ENCODE results near the gene COX6B2.

COX6B2 gene

DNA sequence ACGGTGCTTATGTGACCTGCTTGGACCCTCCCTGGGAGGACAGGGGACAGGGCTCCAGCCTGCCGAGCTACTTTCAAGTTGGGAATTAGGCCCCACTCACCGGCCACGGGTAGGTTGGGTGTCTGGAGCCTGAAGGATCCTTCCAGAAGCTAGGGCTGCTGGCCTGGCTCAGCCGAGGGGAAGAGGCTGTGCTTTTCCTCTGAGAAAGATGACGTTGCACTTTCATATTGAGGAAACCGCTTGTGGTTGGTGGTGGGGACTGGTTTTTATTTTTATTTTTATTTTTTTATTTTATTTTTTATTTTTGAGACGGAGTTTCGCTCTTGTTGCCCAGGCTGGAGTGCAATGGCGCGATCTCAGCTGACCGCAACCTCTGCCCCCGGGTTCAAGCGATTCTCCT, 29.3 kb downstream of the COX6B2 start, which contains the start of gene TMEM150B:
TSS of gene TMEM150B (minus strand) at position 170 of the 400 bp plus-strand sequence. CDS start 4,305 bp downstream, outside the sequence.
- no peaks in the 10 kb centered on the region for H3K36me3 Mint-ChIP-seq (ENCODE audit: low read depth)
- TF ChIP-seq, protein P1, sequence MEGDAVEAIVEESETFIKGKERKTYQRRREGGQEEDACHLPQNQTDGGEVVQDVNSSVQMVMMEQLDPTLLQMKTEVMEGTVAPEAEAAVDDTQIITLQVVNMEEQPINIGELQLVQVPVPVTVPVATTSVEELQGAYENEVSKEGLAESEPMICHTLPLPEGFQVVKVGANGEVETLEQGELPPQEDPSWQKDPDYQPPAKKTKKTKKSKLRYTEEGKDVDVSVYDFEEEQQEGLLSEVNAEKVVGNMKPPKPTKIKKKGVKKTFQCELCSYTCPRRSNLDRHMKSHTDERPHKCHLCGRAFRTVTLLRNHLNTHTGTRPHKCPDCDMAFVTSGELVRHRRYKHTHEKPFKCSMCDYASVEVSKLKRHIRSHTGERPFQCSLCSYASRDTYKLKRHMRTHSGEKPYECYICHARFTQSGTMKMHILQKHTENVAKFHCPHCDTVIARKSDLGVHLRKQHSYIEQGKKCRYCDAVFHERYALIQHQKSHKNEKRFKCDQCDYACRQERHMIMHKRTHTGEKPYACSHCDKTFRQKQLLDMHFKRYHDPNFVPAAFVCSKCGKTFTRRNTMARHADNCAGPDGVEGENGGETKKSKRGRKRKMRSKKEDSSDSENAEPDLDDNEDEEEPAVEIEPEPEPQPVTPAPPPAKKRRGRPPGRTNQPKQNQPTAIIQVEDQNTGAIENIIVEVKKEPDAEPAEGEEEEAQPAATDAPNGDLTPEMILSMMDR (IDR thresholded peaks at IDR 0.05; ENCODE audit: unreplicated experiment in 3 of 3) = no peak
- H3K27me3 Mint-ChIP-seq (ENCODE audit: low read depth) = peaks cover 17% of the 10 kb centered on the region
- no peak within 1 kb of the TSS for H3K4me3 Mint-ChIP-seq
- no peak within 1 kb of the TSS for H3K27ac Mint-ChIP-seq
- no peaks in the 10 kb centered on the region for H3K4me1 Mint-ChIP-seq
- peaks cover 3% of the 10 kb centered on the region for H3K9me3 Mint-ChIP-seq

DNA sequence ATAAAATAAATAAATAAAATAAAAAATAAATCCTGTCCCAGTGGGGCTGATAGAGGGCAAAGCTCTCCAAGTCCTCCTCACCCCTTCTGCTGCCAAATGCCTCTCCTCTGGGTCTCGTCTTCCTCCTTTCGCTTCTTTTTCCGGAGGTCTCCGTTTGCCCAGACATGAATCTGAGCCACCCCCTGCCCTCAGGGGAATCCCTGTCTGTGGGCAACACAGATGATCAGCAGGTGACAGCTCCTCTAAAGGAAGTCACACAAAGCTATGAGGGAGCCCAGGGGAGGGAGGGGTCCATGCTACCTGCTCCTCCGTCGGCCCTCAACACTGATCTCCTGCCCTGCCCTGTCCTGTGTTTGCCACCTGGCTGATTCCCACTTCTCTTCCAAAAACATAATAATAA, 29.9 kb downstream of the COX6B2 start:
- Mint-ChIP-seq H3K27ac (no peak overlapping the region), H3K4me3 (no peak overlapping the region), H3K27me3 (ENCODE audit: low read depth) (peaks cover 19% of the 10 kb centered on the region), H3K9me3 (peaks cover 3% of the 10 kb centered on the region), H3K36me3 (ENCODE audit: low read depth) (no peaks in the 10 kb centered on the region), H3K4me1 (no peaks in the 10 kb centered on the region)
- TF ChIP-seq, protein P1 (IDR thresholded peaks at IDR 0.05; ENCODE audit: unreplicated experiment in 3 of 3) = no peak

DNA sequence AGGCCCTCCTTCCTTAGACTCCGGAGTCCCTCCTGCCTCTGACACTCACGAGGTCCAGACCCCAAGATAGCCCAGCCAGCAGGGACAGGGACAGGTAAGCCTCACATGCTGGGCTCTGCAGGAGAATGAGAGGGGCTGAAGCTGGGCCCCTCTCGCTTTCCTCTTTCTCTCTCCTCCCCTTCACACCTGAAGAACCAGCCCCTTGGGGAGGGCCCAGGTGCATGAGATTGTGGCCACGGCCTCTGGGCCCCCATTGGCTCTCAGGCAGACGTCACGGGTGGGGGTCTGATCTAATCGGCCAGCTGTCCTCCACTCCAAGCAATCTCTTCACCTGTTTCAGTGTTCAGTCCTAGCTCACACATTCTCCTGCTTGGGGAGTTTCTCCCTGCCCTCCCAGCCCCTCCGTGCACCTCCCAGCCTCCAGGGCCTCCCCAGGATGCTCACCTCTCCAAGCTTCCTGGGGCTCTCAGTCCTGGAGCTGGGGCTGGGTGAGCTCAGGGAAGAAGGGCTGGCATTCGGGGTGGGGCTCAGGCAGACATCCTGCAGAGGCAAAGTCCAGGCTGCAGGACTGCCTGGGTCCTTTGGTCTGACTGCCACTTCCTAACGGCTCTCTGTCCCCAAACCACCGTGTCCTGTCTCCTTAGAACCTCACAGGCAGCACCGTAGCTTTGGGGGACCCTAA, 32.2 kb downstream of the COX6B2 start:
- Mint-ChIP-seq H3K27me3 (ENCODE audit: low read depth) (peaks cover 17% of the 10 kb centered on the region), H3K9me3 (no peaks in the 10 kb centered on the region), H3K4me1 (no peaks in the 10 kb centered on the region), H3K4me3 (no peak overlapping the region), H3K27ac (no peak overlapping the region), H3K36me3 (ENCODE audit: low read depth) (no peaks in the 10 kb centered on the region)
- TF ChIP-seq, protein P1 (IDR thresholded peaks at IDR 0.05; ENCODE audit: unreplicated experiment in 3 of 3) = no peak

DNA sequence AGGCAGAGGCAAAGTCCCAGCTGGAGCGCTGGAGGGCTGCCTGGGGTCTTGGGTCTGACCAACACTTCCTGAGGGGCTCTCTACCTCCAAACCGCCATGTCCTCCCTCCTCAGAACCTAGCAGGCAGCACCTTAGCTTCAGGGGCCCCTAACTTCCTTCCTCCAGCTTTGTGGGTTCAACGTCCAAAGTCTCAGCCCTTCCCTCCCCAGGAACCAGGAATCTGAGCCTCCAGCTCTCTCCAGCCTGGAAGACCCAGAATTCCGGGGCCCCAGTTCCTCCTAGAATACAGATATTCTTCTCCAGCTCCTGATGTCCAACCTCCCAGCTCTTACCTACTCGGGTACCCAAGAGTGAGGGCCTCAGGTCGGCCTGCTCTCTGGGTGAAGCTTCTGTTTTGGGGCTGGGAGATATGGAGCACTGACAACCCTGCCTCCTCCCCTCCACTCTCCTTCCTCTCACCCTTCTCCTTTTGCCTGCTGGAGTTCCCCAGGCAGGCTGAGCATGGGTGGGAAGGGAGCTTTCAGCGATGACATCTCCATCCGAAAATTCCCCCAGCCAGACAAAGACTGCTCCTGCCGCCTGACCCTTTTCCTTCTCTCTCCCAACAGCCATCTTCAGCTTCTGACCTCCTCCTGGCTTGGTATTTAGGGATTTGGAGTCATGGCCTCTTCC, 32.9 kb downstream of the COX6B2 start:
- Mint-ChIP-seq H3K9me3 (no peaks in the 10 kb centered on the region), H3K4me3 (peak overlapping the region in 1 of 3 experiments; percentile 17), H3K27ac (no peak overlapping the region), H3K36me3 (ENCODE audit: low read depth) (no peaks in the 10 kb centered on the region), H3K4me1 (no peaks in the 10 kb centered on the region), H3K27me3 (ENCODE audit: low read depth) (peaks cover 17% of the 10 kb centered on the region)
- TF ChIP-seq, protein P1 (IDR thresholded peaks at IDR 0.05; ENCODE audit: unreplicated experiment in 3 of 3) = no peak

DNA sequence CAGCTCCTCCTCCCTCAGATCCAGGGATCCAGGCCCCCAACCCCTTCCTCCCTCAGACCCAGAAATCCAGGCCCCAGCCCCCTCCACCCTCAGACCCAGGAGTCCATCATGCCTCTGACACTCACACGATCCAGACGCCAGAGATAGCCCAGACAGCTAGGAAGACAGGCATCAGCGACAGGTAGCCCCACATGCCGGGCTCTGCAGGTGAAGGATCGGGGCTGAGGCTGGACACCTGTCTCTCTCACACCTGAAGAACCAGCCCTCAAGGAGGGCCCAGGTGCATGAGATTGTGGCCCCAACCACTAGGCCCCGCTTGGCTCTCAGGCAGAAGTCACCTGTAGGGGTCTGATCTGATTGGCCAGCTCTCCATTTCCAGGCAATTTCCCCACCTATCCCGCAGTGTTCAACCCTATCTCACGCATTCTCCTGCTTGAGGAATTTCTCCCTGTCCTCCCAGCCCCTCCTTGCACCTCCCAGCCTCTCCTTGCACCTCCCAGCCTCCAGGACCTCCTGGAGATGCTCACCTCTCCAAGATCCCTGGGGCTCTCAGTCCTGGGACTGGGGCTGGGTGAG, 33.6 kb downstream of the COX6B2 start:
- Mint-ChIP-seq H3K36me3 (ENCODE audit: low read depth) (no peaks in the 10 kb centered on the region), H3K4me1 (no peaks in the 10 kb centered on the region), H3K4me3 (no peak overlapping the region), H3K9me3 (no peaks in the 10 kb centered on the region), H3K27me3 (ENCODE audit: low read depth) (peaks cover 17% of the 10 kb centered on the region), H3K27ac (no peak overlapping the region)
- TF ChIP-seq, protein P1 (IDR thresholded peaks at IDR 0.05; ENCODE audit: unreplicated experiment in 3 of 3) = no peak

Measured in nephron (organoid).